ENCODE measurements around the gene FAM156A. TPM values are rescaled to one million over a fixed set of nuclear protein-coding genes. Genes with fewer than 3 reads are reported as not detected.

FAM156A gene
- total and polyA plus RNA-seq, 2 of the 8 experiments (the other 6 are each of a cell fraction or from before 2014, with no cell fraction given) = 11.7 to 13.6 TPM

DNA sequence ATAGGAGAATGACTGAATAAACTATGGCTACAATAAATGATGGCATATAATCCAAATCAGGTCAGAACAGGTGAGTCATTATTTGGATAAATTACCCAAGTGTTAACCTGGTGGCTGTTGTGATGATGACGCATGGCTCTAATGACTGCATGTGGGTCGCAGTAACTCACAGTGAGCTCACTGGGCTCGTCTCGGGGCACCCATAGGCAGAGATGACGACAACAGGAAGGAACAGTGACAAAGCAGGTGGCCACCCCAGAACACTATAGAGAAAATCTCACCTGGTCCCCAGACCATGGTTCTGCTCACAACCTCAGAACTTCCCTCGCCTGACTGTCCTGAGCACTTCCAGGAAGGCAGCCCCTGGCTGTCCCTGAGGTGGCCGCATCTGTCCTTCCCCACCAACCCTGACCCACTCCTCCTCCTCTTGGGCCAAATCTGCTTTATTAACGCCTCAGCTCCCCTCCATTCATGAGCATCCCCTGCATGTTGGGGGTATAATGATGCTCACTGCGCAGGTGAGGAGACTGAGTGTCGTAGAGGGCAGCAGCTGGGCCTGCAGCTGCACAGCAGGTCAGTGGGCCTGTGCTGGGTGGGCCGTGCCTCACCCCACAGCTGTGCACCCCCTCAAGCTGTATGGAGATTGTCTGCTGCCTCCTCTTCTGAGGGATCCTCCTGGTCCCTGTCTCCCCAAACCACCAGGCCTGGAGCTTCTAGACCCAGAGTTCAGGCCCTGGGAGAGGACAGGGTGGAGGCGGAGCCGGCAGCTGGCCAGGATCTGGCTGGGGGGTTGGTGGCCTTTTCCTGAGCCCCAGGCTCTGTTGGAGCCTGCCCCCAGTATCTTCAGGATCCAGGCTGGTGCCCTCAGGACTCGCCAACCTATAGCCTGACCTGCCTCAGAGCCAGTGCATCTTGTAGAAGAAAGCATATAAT, 30.9 kb upstream of the FAM156A start (continued):
- TF ChIP-seq, protein P1, sequence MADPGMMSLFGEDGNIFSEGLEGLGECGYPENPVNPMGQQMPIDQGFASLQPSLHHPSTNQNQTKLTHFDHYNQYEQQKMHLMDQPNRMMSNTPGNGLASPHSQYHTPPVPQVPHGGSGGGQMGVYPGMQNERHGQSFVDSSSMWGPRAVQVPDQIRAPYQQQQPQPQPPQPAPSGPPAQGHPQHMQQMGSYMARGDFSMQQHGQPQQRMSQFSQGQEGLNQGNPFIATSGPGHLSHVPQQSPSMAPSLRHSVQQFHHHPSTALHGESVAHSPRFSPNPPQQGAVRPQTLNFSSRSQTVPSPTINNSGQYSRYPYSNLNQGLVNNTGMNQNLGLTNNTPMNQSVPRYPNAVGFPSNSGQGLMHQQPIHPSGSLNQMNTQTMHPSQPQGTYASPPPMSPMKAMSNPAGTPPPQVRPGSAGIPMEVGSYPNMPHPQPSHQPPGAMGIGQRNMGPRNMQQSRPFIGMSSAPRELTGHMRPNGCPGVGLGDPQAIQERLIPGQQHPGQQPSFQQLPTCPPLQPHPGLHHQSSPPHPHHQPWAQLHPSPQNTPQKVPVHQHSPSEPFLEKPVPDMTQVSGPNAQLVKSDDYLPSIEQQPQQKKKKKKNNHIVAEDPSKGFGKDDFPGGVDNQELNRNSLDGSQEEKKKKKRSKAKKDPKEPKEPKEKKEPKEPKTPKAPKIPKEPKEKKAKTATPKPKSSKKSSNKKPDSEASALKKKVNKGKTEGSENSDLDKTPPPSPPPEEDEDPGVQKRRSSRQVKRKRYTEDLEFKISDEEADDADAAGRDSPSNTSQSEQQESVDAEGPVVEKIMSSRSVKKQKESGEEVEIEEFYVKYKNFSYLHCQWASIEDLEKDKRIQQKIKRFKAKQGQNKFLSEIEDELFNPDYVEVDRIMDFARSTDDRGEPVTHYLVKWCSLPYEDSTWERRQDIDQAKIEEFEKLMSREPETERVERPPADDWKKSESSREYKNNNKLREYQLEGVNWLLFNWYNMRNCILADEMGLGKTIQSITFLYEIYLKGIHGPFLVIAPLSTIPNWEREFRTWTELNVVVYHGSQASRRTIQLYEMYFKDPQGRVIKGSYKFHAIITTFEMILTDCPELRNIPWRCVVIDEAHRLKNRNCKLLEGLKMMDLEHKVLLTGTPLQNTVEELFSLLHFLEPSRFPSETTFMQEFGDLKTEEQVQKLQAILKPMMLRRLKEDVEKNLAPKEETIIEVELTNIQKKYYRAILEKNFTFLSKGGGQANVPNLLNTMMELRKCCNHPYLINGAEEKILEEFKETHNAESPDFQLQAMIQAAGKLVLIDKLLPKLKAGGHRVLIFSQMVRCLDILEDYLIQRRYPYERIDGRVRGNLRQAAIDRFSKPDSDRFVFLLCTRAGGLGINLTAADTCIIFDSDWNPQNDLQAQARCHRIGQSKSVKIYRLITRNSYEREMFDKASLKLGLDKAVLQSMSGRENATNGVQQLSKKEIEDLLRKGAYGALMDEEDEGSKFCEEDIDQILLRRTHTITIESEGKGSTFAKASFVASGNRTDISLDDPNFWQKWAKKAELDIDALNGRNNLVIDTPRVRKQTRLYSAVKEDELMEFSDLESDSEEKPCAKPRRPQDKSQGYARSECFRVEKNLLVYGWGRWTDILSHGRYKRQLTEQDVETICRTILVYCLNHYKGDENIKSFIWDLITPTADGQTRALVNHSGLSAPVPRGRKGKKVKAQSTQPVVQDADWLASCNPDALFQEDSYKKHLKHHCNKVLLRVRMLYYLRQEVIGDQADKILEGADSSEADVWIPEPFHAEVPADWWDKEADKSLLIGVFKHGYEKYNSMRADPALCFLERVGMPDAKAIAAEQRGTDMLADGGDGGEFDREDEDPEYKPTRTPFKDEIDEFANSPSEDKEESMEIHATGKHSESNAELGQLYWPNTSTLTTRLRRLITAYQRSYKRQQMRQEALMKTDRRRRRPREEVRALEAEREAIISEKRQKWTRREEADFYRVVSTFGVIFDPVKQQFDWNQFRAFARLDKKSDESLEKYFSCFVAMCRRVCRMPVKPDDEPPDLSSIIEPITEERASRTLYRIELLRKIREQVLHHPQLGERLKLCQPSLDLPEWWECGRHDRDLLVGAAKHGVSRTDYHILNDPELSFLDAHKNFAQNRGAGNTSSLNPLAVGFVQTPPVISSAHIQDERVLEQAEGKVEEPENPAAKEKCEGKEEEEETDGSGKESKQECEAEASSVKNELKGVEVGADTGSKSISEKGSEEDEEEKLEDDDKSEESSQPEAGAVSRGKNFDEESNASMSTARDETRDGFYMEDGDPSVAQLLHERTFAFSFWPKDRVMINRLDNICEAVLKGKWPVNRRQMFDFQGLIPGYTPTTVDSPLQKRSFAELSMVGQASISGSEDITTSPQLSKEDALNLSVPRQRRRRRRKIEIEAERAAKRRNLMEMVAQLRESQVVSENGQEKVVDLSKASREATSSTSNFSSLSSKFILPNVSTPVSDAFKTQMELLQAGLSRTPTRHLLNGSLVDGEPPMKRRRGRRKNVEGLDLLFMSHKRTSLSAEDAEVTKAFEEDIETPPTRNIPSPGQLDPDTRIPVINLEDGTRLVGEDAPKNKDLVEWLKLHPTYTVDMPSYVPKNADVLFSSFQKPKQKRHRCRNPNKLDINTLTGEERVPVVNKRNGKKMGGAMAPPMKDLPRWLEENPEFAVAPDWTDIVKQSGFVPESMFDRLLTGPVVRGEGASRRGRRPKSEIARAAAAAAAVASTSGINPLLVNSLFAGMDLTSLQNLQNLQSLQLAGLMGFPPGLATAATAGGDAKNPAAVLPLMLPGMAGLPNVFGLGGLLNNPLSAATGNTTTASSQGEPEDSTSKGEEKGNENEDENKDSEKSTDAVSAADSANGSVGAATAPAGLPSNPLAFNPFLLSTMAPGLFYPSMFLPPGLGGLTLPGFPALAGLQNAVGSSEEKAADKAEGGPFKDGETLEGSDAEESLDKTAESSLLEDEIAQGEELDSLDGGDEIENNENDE (IDR thresholded peaks at IDR 0.05; ENCODE audit: insufficient replicate concordance, low read length) = no peak
